GM19324 (cell line): ENCODE data around the gene DVL3.

Source experiments
- ATAC-seq: cut with Tn5 transposase; IDR thresholded peaks from one replicate; pipeline ENCODE4 v1.9.1; 2021; ENCODE audit warnings: mild to moderate bottlenecking, moderate library complexity; ENCODE audit not compliant: unreplicated experiment, low FRiP score

DVL3 gene

DNA sequence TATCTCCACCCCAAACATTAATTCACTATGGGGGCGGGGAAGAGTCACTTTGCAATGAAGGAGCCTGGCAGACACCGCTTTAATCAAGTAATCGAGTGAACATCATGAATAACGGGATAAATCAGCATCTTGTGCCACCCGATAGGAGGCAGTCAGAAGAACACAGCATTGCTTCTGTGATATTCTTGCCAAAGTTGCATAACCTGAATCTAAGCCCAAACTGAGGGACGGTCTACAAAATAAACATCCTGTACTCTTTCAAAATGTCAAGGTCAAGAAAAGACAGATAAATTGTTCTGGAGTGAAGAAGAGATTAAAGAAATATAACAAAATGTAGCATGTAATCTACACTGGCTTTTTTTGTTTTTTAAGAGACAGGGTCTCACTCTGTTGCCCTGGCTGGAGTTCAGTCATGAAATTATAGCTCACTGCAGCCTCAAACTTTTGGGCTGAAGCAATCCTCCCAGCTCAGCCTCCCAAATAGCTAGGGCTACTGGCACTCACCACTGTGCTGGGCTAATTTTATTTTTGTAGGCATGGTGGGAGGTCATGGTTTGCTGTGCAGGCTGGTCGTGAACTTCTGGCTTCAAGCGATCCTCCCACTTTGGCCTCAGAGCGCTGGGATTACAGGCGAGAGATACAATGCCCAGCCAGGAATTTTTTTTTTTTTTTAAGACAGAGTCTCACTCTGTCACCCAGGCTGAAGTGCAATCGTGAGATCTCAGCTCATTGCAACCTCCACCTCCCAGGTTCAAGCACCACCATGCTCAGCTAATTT, 54.2 kb downstream of the DVL3 start:
- ATAC-seq = no peak

DNA sequence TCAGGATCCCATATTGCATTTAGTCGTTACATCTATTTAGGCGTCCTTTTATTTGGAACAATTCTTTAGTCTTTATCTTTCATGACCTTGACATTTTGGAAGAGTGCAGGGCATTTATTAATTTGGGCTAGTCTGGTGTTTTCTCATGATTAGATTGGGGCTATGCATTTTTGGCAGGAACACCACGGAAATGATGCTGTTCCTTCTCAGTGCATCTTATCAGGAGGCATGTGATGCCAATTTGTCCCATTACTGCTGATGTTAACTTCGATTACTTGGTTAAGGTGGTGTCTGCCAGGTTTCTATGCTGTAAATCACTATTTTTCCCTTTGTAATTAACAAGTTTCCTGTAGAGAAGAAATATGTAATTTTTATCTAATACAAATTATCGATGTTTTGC, 56.1 kb downstream of the DVL3 start:
- ATAC-seq = no peak

DNA sequence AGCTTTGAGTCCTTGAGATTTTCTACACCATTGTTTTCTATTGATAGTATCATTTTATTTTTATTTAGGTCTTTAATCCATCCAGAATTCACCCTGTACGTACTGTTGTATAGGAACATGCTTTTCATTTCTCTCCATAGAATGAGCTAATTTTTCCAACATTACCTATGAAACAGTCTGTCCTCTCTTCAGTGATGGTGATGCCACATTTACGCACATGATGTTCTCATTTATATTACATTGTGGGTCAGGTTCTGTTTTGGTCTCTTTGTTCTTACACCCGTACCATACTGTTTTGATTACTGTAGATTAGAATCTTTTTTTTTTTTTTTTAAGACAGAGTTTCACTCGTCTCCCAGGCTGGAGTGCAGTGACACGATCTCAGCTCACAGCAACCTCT, 56.5 kb downstream of the DVL3 start:
- no peak for ATAC-seq

DNA sequence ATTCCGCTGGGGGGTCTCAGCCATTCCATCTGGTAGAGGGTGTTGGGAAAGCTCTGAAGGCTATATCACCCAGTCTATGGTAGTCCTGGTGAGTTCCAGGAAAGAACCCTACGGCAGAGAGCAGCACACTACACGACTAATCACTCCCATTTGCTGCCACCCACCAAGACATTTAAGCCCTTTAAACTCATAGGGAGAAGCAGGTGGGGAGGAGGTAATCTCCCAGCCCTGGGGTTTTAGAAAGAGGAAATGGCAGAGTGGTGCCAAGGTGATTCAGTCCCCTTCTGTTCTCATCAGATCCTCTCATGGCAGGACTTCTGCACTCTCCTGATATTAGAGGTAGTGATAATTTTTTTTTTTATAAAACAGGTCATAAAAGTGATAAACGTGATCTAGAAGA, 63.6 kb downstream of the DVL3 start:
- no peak for ATAC-seq

DNA sequence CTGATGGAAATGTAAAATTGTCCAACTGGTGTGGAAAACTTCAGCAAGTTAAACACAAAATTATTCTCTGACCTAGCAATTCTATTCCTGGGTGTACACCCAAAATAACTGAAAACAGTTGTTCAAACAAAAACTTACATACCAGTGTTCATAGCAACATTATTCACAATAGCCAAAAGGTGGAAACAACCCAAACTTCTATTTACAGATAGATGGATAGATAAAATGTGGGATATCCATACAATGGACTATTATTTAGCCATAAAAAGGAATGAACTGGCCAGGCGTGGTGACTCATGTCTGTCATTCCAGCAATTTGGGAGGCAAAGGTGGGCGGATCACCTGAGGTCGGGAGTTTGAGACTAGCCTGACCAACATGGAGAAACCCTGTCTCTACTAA, 67.3 kb downstream of the DVL3 start:
- no peak for ATAC-seq
